GM23248 (cell line): Measurements from ENCODE around the gene CHST12. TPM values are rescaled to one million over a fixed set of nuclear protein-coding genes. Genes with fewer than 3 reads are reported as not detected.
A peak's percentile ranks its signal among the peaks of the same experiment; 100 is the strongest.

ENCODE experiments used
- DNase-seq: peaks from one replicate; pipeline ENCODE4 v3.0.0-alpha.2; 2015
- H2AFZ ChIP-seq: fragments of 200-600 bp; sonication (generic); 2 replicates; pipeline ENCODE4 v1.6.1; 2016; ENCODE audit warnings: antibody characterized with exemption
- H3F3A ChIP-seq: fragments of 200-600 bp; sonication (generic); 2 replicates; pipeline ENCODE4 v1.6.1; 2016; ENCODE audit warnings: mild to moderate bottlenecking, antibody characterized with exemption, mixed run types; ENCODE audit not compliant: insufficient read depth
- H3K27ac ChIP-seq: fragments of 200-600 bp; sonication (generic); 2 replicates; pipeline ENCODE4 v1.5.1; 2016; ENCODE audit warnings: mild to moderate bottlenecking
- H3K27me3 ChIP-seq: fragments of 200-600 bp; sonication (generic); replicated peaks from 2 replicates; pipeline ENCODE4 v1.6.1; 2016; ENCODE audit warnings: mild to moderate bottlenecking; ENCODE audit not compliant: insufficient read depth
- H3K36me3 ChIP-seq: fragments of 200-600 bp; sonication (generic); 2 replicates; pipeline ENCODE4 v1.6.1; 2016; ENCODE audit warnings: low read depth, mild to moderate bottlenecking
- H3K4me1 ChIP-seq: fragments of 200-600 bp; sonication (generic); 2 replicates; pipeline ENCODE4 v1.6.1; 2016; ENCODE audit warnings: mild to moderate bottlenecking; ENCODE audit not compliant: insufficient read depth
- H3K4me2 ChIP-seq: fragments of 200-600 bp; sonication (generic); one replicate; pipeline ENCODE4 v1.6.1; 2016; ENCODE audit warnings: mild to moderate bottlenecking; ENCODE audit not compliant: unreplicated experiment
- H3K4me3 ChIP-seq: fragments of 200-600 bp; sonication (generic); 2 replicates; pipeline ENCODE4 v1.5.1; 2016; ENCODE audit warnings: mild to moderate bottlenecking
- H3K79me2 ChIP-seq: fragments of 200-600 bp; sonication (generic); 2 replicates; pipeline ENCODE4 v1.6.1; 2016; ENCODE audit warnings: mild to moderate bottlenecking; ENCODE audit not compliant: insufficient read depth
- H3K9ac ChIP-seq: fragments of 200-600 bp; sonication (generic); 2 replicates; pipeline ENCODE4 v1.6.1; 2016; ENCODE audit warnings: mild to moderate bottlenecking
- H3K9me2 ChIP-seq: fragments of 200-600 bp; sonication (generic); 2 replicates; pipeline ENCODE4 v1.6.1; 2016; ENCODE audit warnings: mixed run types, mild to moderate bottlenecking, moderate library complexity; ENCODE audit not compliant: insufficient read depth
- H3K9me3 ChIP-seq: fragments of 200-600 bp; sonication (generic); one replicate; pipeline ENCODE4 v1.6.1; 2017; ENCODE audit warnings: low read depth
- H4K20me1 ChIP-seq: fragments of 200-600 bp; sonication (generic); 2 replicates; pipeline ENCODE4 v1.6.0; 2016; ENCODE audit not compliant: insufficient read depth
- EZH2 ChIP-seq: fragments of 200-600 bp; sonication (generic); IDR thresholded peaks from 2 replicates; pipeline ENCODE4 v1.6.1; 2018; ENCODE audit warnings: antibody characterized with exemption, mild to moderate bottlenecking; ENCODE audit not compliant: insufficient read depth, poor library complexity, severe bottlenecking
- EZH2phosphoT487 ChIP-seq: fragments of 200-600 bp; sonication (generic); IDR thresholded peaks from 2 replicates; pipeline ENCODE4 v1.6.1; 2018; ENCODE audit warnings: antibody characterized with exemption, moderate library complexity, mild to moderate bottlenecking, low read depth; ENCODE audit not compliant: insufficient read depth
- WGBS, 2 experiments: methylation state at CpG; one replicate each; pipeline ENCODE4 v1.1.6; 2015 to 2017; ENCODE audit warnings: low lambda C conversion rate in 2 of 2, low coverage in 1 of 2; ENCODE audit errors: missing lambda C conversion rate in 2 of 2; 5-methylcytosine and 5-hydroxymethylcytosine counted together
- in situ Hi-C: fragments of 300-500 bp; cut with MboI; formaldehyde crosslinking; loops from 2 replicates; pipeline ENCODE4 v1.15.0; 2020
- polyA plus RNA-seq: library from polyadenylated mRNA; unstranded; fragments of >200 nt; fragmentation: Nextera tagmentation; extraction: Ambion mirVana; gene quantifications from 2 replicates; pipeline ENCODE4 v1.2.1, GENCODE V29; 2016
- total RNA-seq: library from RNA; depleted of rRNA; stranded (reverse); fragments of >200 nt; shearing (Covaris generic); gene quantifications from 2 replicates; pipeline ENCODE4 v1.2.3, GENCODE V29; 2014

The CHST12 gene
- total and polyA plus RNA-seq, 2 experiments from 2014 or later = 10.6 to 33.7 TPM

- H4K20me1 ChIP-seq = no peaks in the 10 kb centered on the region
- no peak overlapping the region for H3K4me2 ChIP-seq
- H3K79me2 ChIP-seq = no peaks in the 10 kb centered on the region
- DNase-seq = no peak
- WGBS, 2 experiments = 15 to 20% methylated on average over 12 of the region's 12 CpGs
- no peaks in the 10 kb centered on the region for H3K4me1 ChIP-seq
- H2AFZ ChIP-seq = 0 out of 2 replicates have a peak overlapping the region, but pooled peaks have one; percentile 30
- no peaks in the 10 kb centered on the region for H3K9me3 ChIP-seq
- H3K36me3 ChIP-seq = no peaks in the 10 kb centered on the region
- in situ Hi-C loops = no loop called here
- no peak overlapping the region for H3K9ac ChIP-seq
- H3K27me3 ChIP-seq = no peaks in the 10 kb centered on the region
- no peak for TF ChIP-seq EZH2
- TF ChIP-seq EZH2phosphoT487 = no peak
- no peak overlapping the region for H3K27ac ChIP-seq
- H3K9me2 ChIP-seq = no peaks in the 10 kb centered on the region
- H3K4me3 ChIP-seq = no peak overlapping the region
- H3F3A ChIP-seq = peaks cover 5% of the 10 kb centered on the region; the same call in 1 of the 2 replicates
Measured at GRCh38 chr7:2393706-2394105, 9.7 kb upstream of the CHST12 start.

- Histone ChIP-seq H3K9me2 (no peaks in the 10 kb centered on the region), H3K27ac (no peak overlapping the region), H3K36me3 (no peaks in the 10 kb centered on the region), H2AFZ (no peak overlapping the region), H4K20me1 (no peaks in the 10 kb centered on the region), H3K79me2 (no peaks in the 10 kb centered on the region), H3K4me1 (peaks cover 3% of the 10 kb centered on the region), H3K9ac (no peak overlapping the region), H3K4me2 (no peak overlapping the region), H3K9me3 (no peaks in the 10 kb centered on the region), H3K27me3 (no peaks in the 10 kb centered on the region), H3F3A (peaks cover 11% of the 10 kb centered on the region; the same call in 1 of the 2 replicates), H3K4me3 (no peak overlapping the region)
- 93 to 96% methylated on average over 21 of the region's 21 CpGs for WGBS, 2 experiments
- no peak for DNase-seq
- in situ Hi-C loops = no loop called here
- TF ChIP-seq EZH2 (no peak), EZH2phosphoT487 (no peak)
Measured at GRCh38 chr7:2394566-2395082, 8.8 kb upstream of the CHST12 start.

DNA sequence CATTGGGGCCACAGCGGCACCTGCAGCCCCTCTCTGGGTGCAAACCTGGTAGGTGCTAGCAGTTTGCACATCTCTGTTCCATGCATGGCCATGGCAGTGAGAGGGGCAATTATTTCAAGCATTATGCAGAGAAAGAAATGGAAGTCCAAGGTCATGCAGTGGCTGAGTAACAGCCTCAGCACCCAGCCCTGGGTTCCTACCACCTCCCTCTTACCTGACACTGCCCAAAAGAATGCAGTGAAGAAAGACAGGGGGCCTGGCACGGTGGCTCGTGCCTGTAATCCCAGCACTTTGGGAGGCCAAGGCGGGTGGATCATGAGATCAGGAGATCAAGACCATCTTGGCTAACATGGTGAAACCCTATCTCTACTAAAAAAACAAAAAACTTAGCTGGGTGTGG lies 4.9 kb upstream of the CHST12 start:
- WGBS, 2 experiments = 72 to 73% methylated on average over 4 of the region's 4 CpGs

DNA sequence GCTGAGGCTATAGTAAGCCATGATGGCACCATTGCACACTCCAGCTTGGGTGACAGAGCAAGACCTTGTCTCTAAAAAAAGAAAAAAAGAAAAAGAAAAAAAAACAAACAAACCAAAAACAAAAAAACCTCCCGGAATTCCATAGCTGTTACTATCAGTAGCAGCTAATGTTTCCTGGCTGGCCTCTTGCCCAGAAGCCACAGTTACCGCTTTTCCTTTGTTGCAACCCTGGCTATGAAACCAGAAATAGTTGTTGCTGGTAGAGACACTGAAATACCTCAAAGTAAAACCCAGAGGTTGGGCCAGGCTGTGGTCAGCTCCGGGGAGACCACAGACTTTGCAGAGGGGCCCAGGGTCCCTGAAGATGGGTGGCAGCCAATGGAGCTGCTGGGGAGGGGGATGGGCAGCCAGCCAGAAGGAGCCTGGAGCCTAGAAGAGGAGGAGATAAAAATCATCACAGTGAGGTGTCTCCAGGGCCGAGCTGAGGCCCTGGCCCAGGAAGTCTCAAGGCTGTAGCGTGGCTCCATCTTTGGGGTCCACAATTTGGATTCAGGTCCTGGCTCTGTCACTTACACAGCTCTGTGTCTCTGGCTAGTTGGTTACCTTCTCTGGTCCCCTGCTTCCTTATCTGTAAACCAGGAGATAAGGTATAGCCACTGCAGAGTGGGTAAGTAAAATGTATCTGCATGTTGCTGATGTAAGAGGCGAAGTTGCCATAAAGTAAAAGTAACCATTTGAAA lies 3.4 kb upstream of the CHST12 start:
- Histone ChIP-seq H4K20me1 (no peaks in the 10 kb centered on the region), H2AFZ (peak overlapping the region; percentile 66), H3K79me2 (peaks cover 14% of the 10 kb centered on the region), H3K9ac (peak overlapping the region; percentile 73), H3K4me2 (peak overlapping the region; percentile 68), H3K9me2 (no peaks in the 10 kb centered on the region), H3K4me3 (peak overlapping the region; percentile 42), H3K36me3 (no peaks in the 10 kb centered on the region), H3K4me1 (peaks cover 15% of the 10 kb centered on the region), H3K27me3 (no peaks in the 10 kb centered on the region), H3F3A (peaks cover 12% of the 10 kb centered on the region; the same call in 1 of the 2 replicates), H3K27ac (peak overlapping the region; percentile 93), H3K9me3 (no peaks in the 10 kb centered on the region)
- 28 to 32% methylated on average over 6 of the region's 6 CpGs for WGBS, 2 experiments
- in situ Hi-C loops = no loop called here
- peak; percentile 97 for DNase-seq
- TF ChIP-seq EZH2phosphoT487 (no peak), EZH2 (no peak)

More for the DNA sequence above, 4.9 kb upstream of the CHST12 start:
- H3K27ac ChIP-seq = no peak overlapping the region
- H2AFZ ChIP-seq = no peak overlapping the region
- no peak overlapping the region for H3K4me3 ChIP-seq
- H3F3A ChIP-seq = peaks cover 13% of the 10 kb centered on the region; the same call in 1 of the 2 replicates
- no peaks in the 10 kb centered on the region for H3K36me3 ChIP-seq
- H3K9me3 ChIP-seq = no peaks in the 10 kb centered on the region
- in situ Hi-C loops = no loop called here
- no peaks in the 10 kb centered on the region for H3K79me2 ChIP-seq
- no peak overlapping the region for H3K4me2 ChIP-seq
- no peak overlapping the region for H3K9ac ChIP-seq
- no peak for TF ChIP-seq EZH2
- TF ChIP-seq EZH2phosphoT487 = no peak
- peaks cover 9% of the 10 kb centered on the region for H3K4me1 ChIP-seq
- H3K27me3 ChIP-seq = no peaks in the 10 kb centered on the region
- no peaks in the 10 kb centered on the region for H3K9me2 ChIP-seq
- no peaks in the 10 kb centered on the region for H4K20me1 ChIP-seq
- no peak for DNase-seq
